ENCODE results near the gene MEFV.
"Not testable (repeated sequence)": the region's sequence is repeated elsewhere in the genome, so short reads cannot be mapped to it uniquely, and the experiment has no call there.

The MEFV gene

DNA sequence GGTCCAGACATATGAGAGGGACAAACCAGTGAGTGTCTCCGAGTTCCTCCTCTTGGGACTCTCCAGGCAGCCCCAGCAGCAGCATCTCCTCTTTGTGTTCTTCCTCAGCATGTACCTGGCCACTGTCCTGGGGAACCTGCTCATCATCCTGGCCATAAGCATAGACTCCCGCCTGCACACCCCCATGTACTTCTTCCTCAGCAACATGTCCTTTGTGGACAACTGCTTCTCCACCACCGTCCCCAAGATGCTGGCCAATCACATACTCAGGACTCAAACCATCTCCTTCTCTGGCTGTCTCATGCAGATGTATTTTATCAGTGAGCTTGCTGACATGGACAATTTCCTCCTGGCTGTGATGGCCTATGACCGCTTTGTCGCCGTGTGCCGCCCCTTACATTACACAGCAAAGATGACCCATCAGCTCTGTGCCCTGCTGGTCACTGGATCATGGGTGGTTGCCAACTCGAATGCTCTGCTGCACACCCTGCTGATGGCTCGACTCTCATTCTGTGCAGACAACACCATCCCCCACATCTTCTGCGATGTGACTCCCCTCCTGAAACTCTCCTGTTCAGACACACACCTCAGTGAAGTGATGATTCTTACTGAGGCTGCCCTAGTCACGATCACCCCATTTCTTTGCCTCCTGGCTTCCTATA, 40.7 kb downstream of the MEFV start:
- DNase-seq (ENCODE audit: low read depth, low spot score), result no peak

- no peak for DNase-seq (ENCODE audit: low read depth, low spot score)
These were observed 41.4 kb downstream of the MEFV start for GRCh38 chr16:3214904-3215600.

DNA sequence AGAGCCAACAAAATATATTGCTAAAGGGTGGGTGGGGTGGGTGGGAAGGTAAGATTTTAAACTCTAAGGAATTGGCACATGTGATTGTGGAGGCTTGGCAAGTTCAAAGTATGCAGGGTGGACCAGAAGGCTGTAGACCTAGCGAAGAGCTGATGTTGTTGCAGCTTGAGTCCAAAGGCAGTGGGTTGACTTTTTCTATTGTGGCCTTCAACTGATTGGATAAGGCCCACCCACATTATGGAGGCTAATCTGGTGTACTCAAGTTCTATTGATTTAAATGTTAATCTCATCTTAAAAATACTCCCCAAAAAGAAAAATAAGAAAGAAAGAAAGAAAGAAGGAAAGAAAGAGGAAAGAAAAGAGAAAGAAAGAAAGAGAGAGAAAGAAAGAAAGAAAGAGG, 43.9 kb downstream of the MEFV start:
- DNase-seq (ENCODE audit: low read depth, low spot score), result no peak

DNA sequence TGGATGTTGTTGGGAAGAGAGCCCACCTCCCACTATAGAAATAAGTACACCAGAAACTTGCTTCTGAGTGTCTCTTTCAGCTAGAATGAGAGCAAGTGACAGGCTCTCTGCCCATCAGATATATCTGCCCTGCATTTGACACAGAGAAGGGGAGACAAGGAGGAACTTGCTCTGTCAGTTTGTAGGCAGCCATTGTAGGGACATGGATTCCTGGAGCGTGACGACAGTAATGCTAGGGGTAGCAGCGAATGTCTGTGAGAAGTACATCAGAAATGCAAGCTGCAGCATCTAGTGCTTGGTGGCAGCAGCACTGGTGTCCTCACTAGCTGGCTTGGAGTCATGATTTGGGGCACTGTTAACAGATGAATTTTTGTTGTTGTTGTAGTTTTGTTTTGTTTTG, 44.4 kb downstream of the MEFV start:
- no peak for DNase-seq (ENCODE audit: low read depth, low spot score)

- no peak for DNase-seq (ENCODE audit: low read depth, low spot score)
These were observed 49.1 kb downstream of the MEFV start for GRCh38 chr16:3207086-3207953.

DNA sequence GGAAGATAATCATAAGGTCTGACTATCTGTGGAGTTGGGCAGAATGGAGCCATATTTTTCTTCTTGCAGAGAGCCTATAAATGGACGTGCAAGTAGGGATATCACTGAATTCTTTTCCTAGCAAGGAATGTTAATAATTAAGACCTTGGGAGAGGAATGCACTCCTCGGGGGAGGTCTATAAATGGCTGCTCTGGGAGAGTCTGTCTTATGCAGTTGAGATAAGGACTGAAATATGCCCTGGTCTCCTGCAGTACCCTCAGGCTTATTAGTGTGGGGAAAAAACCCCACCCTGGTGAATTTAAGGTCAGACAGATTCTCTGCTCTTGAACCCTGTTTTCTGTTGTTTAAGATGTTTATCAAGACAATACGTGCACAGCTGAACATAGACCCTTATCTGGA, 50.5 kb downstream of the MEFV start:
- DNase-seq (ENCODE audit: low read depth, low spot score), result not testable (repeated sequence)

DNA sequence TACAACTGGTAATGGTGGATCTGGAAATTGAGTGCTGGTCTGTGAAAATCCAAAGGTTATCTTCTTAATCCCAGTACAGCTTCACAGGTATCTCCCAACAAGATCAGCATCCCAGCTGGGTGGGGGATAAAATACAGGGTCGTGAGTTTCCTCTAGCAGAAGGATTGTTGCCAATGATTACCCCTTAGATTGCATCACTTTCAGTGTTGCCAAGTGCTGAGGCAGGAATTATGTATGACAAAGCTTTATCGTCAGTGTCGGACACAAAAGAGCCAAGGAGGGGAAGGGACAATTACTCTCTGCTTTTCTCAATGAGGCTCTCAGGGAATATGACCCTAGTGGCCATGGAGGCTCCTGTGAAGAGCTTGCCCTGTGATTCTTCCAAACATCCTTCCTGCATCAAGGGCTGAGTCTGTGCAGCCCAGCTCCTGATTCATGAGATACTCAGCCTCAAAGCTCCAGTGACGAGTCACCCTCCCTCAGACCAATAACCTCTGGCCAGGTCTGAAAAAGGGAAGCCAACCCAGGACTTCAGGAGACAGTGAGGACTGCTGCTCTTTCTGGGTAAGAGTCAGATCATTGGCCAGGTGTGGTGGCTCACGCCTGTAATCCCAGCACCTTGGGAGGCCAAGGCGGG, 53.4 kb downstream of the MEFV start:
- DNase-seq (ENCODE audit: low read depth, low spot score), result no peak

DNA sequence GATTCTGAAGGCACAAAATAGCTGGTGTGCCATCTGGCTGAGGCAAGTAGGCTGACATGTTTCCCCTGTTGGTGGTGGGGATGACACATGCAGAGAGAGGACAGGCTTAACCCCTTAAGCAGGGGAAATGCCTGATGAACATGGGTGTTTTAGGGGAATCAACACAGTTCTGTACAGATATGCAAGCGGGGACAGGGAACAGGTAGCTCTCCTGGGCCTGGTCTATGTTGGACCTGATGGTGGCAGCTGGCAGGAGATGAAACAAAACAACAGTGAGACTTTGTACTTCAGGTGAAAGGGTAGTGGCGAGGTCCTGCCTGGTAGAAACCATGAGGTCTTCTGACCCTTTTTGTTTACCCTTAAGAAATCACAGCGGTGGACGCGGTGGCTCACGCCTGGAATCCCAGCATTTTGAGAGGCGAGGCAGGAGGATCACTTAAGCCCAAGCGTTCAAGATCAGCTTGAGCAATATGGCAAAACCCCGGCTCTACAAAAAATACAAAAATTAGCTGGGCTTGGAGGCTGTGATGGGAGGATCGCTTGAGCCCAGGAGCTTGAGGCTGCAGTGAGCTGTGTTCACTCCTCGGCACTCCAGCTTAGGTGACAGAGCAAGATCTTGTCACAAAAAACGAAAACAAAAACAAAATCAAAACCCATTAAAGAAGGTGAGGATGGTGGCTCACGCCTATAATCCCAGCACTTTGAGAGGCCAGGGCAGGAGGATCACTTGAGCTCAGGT, 57.9 kb downstream of the MEFV start:
- DNase-seq (ENCODE audit: low read depth, low spot score), result no peak

- not testable (repeated sequence) for DNase-seq (ENCODE audit: low read depth, low spot score)
These were observed 58.6 kb downstream of the MEFV start for GRCh38 chr16:3197694-3198333.

GRCh38 chr16:3195975-3196374, 60.5 kb downstream of the MEFV start:
- DNase-seq (ENCODE audit: low read depth, low spot score), result no peak

DNA sequence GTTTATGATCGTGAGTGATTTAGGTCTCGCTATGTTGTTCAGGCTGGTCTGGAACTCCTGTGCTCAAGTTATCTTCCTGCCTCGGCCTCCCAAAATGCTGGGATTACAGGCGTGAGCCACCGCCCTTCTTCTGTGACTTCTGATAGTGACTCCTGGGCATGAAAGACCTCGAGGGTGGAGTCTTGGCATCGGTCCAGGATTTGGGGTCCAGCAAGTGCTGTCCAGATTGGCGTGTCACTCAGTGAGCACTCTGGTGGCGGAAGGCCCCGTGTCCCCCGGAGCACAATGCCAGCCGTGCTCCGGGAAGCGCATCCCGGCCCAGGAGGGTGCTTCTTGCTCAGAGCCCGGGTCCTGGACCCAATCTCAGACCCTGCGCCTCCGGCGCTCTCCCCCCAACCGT, 61.6 kb downstream of the MEFV start:
- DNase-seq (ENCODE audit: low read depth, low spot score), result no peak

DNA sequence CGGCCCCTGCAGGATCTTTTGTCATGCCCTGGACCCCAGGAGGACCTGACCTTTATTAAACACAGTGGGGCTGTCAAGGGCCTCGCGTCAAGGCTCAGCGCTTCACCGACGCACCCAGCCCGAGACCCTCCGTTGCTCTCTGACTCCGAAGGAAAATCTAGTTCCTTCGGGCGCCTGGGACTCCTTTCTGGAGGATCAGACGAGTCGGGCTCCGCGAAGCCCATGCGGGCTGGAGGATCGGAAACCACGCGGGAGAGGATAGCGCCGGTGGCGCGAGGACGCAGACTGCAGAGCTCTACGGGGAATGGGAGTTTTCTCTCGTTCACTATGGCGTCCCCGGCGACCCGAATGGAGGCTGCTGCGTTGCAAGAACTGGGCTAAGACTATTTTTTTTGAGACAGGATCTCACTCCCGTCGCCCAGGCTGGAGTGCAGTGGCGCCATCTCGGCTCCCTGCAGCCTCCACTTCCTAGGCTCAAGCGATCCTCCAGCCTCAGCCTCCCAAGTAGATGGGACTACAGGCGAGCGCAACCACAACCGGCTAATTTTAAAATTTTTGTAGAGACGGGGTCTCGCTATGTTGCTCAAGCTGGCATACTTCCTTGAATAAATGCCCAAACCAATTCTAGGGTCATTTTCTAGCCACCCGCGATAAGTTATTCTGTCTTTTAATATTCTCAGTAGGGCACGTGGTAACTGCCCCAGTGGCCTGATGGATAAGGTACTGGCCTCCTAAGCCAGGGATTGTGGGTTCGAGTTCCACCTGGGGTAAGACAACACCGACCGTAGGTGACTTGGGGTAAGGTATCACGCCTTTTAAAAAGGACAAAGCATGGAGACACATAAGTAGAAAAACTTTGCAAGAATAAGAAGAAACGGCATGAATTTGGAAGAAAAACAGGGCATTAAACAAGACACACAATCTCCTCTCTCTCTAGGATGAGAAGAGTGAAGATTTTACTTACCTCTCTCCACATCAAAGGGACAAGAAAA, 62.9 kb downstream of the MEFV start:
- no peak for DNase-seq (ENCODE audit: low read depth, low spot score)

DNA sequence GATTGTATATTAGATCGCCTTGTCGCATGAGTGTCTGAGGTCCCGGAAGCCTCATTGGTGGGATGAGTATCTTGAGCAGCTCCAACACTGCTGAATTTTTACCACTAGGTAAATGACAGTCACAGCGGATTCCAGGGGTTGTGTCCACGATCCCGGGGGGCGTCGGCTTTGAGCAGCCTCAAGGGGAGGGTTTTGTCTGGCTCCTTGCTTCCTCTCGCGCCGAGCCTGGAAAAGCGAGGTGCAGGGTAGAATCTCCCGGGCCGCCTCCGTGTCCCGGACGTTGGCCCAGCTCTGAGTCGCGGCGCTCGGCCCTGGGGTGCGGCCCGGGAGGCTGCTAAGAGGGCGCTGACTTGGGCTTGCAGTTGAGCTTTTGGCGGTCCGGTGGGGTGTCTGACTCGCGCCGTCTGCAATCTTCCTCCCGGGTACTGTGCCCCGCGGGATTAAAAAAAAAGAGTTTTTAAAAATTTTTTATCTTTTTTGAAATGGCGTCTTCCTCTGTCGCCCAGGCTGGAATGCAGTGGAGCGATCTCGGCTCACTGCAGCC, 63.9 kb downstream of the MEFV start:
- DNase-seq (ENCODE audit: low read depth, low spot score), result no peak

Measured in iPS DF 19.7 (cell line).